22Rv1 (cell line): ENCODE data around the gene NUCKS1.
A peak's percentile ranks its signal among the peaks of the same experiment; 100 is the strongest.

ENCODE experiments used
- H3K27ac ChIP-seq: fragments of 450-650 bp; 2 replicates; pipeline ENCODE4 v1.5.1; 2017
- ZFX ChIP-seq: fragments of 450-650 bp; IDR thresholded peaks from 2 replicates; pipeline ENCODE4 v1.6.1; 2017; ENCODE audit warnings: antibody characterized with exemption, borderline replicate concordance
- TF ChIP-seq, protein P1 (sequence below): fragments of 450-650 bp; IDR thresholded peaks from 2 replicates; pipeline ENCODE4 v1.5.1; 2017; ENCODE audit warnings: mild to moderate bottlenecking

The NUCKS1 gene

GRCh38 chr1:205675247-205675646 is 74.7 kb downstream of the NUCKS1 start:
- no peak overlapping the region; the same call in 1 of the 2 replicates for H3K27ac ChIP-seq
- TF ChIP-seq, protein P1, sequence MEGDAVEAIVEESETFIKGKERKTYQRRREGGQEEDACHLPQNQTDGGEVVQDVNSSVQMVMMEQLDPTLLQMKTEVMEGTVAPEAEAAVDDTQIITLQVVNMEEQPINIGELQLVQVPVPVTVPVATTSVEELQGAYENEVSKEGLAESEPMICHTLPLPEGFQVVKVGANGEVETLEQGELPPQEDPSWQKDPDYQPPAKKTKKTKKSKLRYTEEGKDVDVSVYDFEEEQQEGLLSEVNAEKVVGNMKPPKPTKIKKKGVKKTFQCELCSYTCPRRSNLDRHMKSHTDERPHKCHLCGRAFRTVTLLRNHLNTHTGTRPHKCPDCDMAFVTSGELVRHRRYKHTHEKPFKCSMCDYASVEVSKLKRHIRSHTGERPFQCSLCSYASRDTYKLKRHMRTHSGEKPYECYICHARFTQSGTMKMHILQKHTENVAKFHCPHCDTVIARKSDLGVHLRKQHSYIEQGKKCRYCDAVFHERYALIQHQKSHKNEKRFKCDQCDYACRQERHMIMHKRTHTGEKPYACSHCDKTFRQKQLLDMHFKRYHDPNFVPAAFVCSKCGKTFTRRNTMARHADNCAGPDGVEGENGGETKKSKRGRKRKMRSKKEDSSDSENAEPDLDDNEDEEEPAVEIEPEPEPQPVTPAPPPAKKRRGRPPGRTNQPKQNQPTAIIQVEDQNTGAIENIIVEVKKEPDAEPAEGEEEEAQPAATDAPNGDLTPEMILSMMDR, result no peak
- no peak for TF ChIP-seq ZFX

DNA sequence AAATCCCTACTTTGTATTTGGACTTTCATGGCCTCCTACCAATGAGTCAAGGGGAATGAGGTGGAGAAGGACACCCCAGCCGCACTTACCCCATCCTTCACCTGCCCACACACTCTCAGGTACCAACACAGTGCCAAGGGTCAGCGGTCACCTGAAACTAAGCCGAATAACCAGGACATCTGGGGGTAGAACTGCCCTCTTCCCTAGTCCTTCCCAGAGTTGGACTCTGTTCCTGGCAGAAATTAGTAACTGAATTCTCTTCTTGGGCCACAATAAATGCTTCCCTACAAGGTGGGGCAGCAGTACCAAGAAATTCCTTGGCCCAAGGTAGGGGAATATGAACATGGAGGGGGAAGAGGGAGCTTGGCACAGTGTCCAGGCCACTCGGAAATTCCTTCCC is 77.0 kb downstream of the NUCKS1 start:
- peak overlapping the region; percentile 31 for H3K27ac ChIP-seq

DNA sequence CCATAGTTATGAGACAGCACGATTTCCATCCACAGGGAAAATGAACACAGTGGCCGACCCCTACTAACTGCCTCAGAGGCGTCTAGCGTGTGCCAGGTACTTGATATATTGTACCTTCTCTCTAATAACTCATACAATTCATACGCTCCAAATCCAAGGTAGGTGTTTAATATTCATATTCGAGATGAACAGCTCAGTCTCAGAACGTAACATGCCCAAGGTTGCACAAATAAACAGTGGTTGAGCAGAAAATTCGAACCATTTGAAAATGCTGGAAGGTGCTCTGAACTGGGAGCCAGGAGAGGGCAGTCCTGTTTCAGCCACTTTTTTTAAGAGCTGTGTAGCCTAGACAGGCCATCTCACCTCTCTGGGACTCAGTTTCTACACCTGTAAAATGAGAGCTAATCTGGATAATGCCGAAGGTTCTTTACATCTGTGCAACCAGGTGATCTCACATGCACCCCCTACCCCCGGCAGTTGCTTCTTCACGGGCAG is 77.5 kb downstream of the NUCKS1 start:
- TF ChIP-seq, protein P1, result peak; percentile 71
- TF ChIP-seq ZFX, result no peak
- peak overlapping the region; percentile 31 for H3K27ac ChIP-seq

More for the DNA sequence above, 77.0 kb downstream of the NUCKS1 start:
- TF ChIP-seq ZFX, result no peak
- TF ChIP-seq, protein P1, result no peak

DNA sequence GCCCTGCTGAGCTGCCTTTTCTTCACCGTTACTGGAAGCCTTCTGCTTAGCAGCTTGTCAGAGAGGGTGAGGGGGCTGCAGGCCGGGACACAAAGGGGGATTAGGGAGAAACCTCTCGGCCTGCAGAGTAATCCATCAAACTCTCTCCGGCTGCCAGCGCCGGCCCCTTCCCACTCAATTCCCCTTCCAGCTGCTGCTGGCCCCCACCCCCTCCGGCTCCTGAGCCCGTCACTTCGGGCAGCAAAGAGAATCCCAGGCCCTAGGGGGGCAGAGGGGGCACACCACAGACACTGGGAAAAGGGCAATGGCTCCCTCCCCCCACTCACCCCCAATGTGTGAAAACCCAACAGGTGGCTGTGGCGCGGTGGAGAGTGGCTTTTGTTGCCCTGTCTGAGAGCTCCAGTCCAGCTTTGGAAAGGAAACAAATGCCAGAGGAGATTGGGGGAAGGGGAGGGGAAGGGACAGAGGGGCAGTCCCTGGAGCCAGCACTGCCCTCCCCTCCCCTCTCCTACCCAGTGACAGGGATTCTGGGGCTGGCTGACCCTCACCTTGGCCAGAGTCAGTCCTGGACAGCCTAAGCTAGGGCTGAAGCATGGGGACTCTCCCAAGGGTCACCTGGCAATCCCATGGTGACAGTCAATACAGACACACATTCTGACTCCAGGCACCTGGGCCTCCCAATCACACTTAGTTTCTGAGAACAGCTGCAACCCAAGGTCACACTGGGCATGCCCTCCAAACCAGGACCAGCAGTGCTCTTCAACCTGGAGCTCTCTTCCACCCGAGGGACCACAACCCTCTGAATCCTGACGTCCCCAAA is 79.2 kb downstream of the NUCKS1 start:
- TF ChIP-seq, protein P1, result no peak
- TF ChIP-seq ZFX, result no peak
- H3K27ac ChIP-seq, result peak overlapping the region; percentile 31; the same call in 1 of the 2 replicates

GRCh38 chr1:205670150-205670446 is 79.9 kb downstream of the NUCKS1 start:
- no peak for TF ChIP-seq ZFX
- TF ChIP-seq, protein P1, result no peak
- no peak overlapping the region for H3K27ac ChIP-seq

- H3K27ac ChIP-seq, result 0 out of 2 replicates have a peak overlapping the region, but pooled peaks have one; percentile 32
- TF ChIP-seq ZFX, result no peak
- TF ChIP-seq, protein P1, result no peak
Observed at GRCh38 chr1:205669341-205670149, 80.4 kb downstream of the NUCKS1 start.

- peak overlapping the region; percentile 32 for H3K27ac ChIP-seq
- no peak for TF ChIP-seq ZFX
- TF ChIP-seq, protein P1, result 0 out of 2 replicates have a peak, but pooled peaks have one; percentile 11
Observed at GRCh38 chr1:205668951-205669340, 81.0 kb downstream of the NUCKS1 start.
